Activated T-cell treated with anti-CD3 and anti-CD28 coated beads, Interleukin-2, amount 50 U/mL, for 24 hours (primary cell): ENCODE data around the gene PLCB1.
"Not testable (repeated sequence)": the region's sequence is repeated elsewhere in the genome, so short reads cannot be mapped to it uniquely, and the experiment has no call there.

Source experiments
- DNase-seq: peaks from one replicate; pipeline ENCODE4 v3.0.0-alpha.2; 2020
- H3K27ac Mint-ChIP-seq: 2 replicates; pipeline ENCODE4 v1.8.0; 2020; ENCODE audit warnings: mild to moderate bottlenecking, mixed read lengths
- H3K27me3 Mint-ChIP-seq: 2 replicates; pipeline ENCODE4 v1.8.0; 2020; ENCODE audit warnings: mixed read lengths
- H3K36me3 Mint-ChIP-seq: 2 replicates; pipeline ENCODE4 v1.8.0; 2020; ENCODE audit warnings: low read depth, mixed read lengths
- H3K4me1 Mint-ChIP-seq: 2 replicates; pipeline ENCODE4 v1.8.0; 2020; ENCODE audit warnings: low read depth, mixed read lengths
- H3K4me3 Mint-ChIP-seq: 2 replicates; pipeline ENCODE4 v1.8.0; 2020; ENCODE audit warnings: mild to moderate bottlenecking, moderate library complexity, mixed read lengths
- H3K9me3 Mint-ChIP-seq: 2 replicates; pipeline ENCODE4 v1.8.0; 2020; ENCODE audit warnings: mixed read lengths

Gene PLCB1

DNA sequence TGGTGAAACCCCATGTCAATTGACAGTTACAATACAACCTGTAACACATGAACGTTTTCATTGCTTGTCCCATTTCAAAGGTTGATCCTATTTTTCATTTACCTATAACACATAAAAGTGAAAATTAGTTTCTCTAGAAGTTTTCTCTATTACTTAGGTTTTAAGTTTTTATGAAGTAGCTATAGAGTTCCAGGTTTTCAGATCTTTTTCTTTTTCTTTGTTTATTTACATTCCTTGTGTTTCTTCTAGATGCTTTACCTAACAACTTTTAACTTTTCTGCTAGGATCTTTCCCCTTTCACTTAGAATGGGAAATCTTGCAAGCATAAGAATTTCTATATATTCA lies 232.6 kb downstream of the PLCB1 start:
- no peak for DNase-seq
- H3K27me3 Mint-ChIP-seq, result peaks cover 9% of the 10 kb centered on the region
- H3K36me3 Mint-ChIP-seq, result no peaks in the 10 kb centered on the region
- peaks cover 29% of the 10 kb centered on the region for H3K4me1 Mint-ChIP-seq
- no peak overlapping the region for H3K4me3 Mint-ChIP-seq
- no peak overlapping the region for H3K27ac Mint-ChIP-seq
- H3K9me3 Mint-ChIP-seq, result no peaks in the 10 kb centered on the region

GRCh38 chr20:8365634-8366033 lies 233.6 kb downstream of the PLCB1 start:
- H3K27ac Mint-ChIP-seq, result no peak overlapping the region
- no peak for DNase-seq
- peaks cover 27% of the 10 kb centered on the region for H3K4me1 Mint-ChIP-seq
- no peaks in the 10 kb centered on the region for H3K9me3 Mint-ChIP-seq
- H3K4me3 Mint-ChIP-seq, result no peak overlapping the region
- peaks cover 9% of the 10 kb centered on the region for H3K27me3 Mint-ChIP-seq
- no peaks in the 10 kb centered on the region for H3K36me3 Mint-ChIP-seq

- no peaks in the 10 kb centered on the region for H3K36me3 Mint-ChIP-seq
- H3K4me1 Mint-ChIP-seq, result peaks cover 20% of the 10 kb centered on the region
- H3K9me3 Mint-ChIP-seq, result no peaks in the 10 kb centered on the region
- H3K4me3 Mint-ChIP-seq, result no peak overlapping the region
- no peak overlapping the region for H3K27ac Mint-ChIP-seq
- H3K27me3 Mint-ChIP-seq, result peaks cover 9% of the 10 kb centered on the region
- no peak for DNase-seq
Observed at GRCh38 chr20:8366303-8366923, 234.3 kb downstream of the PLCB1 start.

- H3K9me3 Mint-ChIP-seq, result no peaks in the 10 kb centered on the region
- H3K36me3 Mint-ChIP-seq, result no peaks in the 10 kb centered on the region
- peaks cover 14% of the 10 kb centered on the region for H3K4me1 Mint-ChIP-seq
- no peak for DNase-seq
- H3K4me3 Mint-ChIP-seq, result no peak overlapping the region
- no peak overlapping the region for H3K27ac Mint-ChIP-seq
- H3K27me3 Mint-ChIP-seq, result peaks cover 9% of the 10 kb centered on the region
Observed at GRCh38 chr20:8367689-8368088, 235.6 kb downstream of the PLCB1 start.

DNA sequence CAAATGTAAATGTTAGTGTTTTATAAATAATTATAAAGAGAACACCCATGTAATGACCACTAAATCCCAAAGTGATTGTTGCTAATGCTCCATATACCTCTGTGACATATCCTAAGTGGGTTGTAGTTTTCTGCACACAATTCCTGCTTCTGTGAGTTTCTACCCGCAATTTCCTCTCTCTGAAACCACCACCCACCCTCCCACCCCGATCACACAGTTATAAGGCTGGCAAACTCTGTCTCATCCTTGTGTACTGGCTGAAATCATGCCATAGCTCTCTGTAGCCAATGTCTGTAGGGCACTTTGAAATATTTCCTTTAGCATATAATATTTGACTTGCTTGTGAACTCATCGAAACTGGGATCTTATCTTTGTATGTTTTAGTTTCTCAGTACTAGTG lies 236.6 kb downstream of the PLCB1 start:
- peaks cover 14% of the 10 kb centered on the region for H3K4me1 Mint-ChIP-seq
- no peak for DNase-seq
- H3K9me3 Mint-ChIP-seq, result no peaks in the 10 kb centered on the region

GRCh38 chr20:8369311-8369710 lies 237.2 kb downstream of the PLCB1 start:
- Mint-ChIP-seq H3K27me3 (peaks cover 6% of the 10 kb centered on the region), H3K27ac (no peak overlapping the region)

More for the DNA sequence above, 236.6 kb downstream of the PLCB1 start:
- Mint-ChIP-seq H3K27ac (no peak overlapping the region), H3K27me3 (peaks cover 9% of the 10 kb centered on the region), H3K36me3 (no peaks in the 10 kb centered on the region), H3K4me3 (no peak overlapping the region)

DNA sequence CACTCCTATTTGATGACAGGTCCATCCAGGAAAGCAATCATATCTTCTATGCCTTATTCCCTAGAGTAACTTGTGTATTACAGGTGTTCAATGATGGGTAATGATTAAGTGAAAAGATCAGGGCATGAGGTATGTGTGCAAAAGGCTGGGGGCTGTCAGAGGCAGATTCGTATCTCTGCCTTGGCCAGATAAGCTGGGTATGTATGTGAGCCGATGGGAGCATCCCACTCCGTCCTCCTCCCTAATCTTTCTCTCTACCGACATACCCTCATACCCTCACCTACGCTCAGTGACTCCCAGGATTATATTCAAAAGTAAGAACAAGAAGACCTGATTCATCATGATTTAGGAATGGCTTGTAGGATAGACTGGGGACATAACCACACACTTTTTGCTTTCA lies 238.7 kb downstream of the PLCB1 start:
- Mint-ChIP-seq H3K27me3 (peaks cover 4% of the 10 kb centered on the region), H3K4me3 (no peak overlapping the region), H3K27ac (no peak overlapping the region), H3K4me1 (peaks cover 14% of the 10 kb centered on the region), H3K36me3 (no peaks in the 10 kb centered on the region), H3K9me3 (no peaks in the 10 kb centered on the region)
- DNase-seq, result no peak

More at GRCh38 chr20:8369311-8369710, 237.2 kb downstream of the PLCB1 start:
- no peaks in the 10 kb centered on the region for H3K36me3 Mint-ChIP-seq
- no peaks in the 10 kb centered on the region for H3K9me3 Mint-ChIP-seq
- DNase-seq, result no peak
- H3K4me3 Mint-ChIP-seq, result no peak overlapping the region
- H3K4me1 Mint-ChIP-seq, result peaks cover 14% of the 10 kb centered on the region

GRCh38 chr20:8372824-8373380 lies 240.8 kb downstream of the PLCB1 start:
- H3K27ac Mint-ChIP-seq, result no peak overlapping the region
- peaks cover 11% of the 10 kb centered on the region for H3K4me1 Mint-ChIP-seq
- peaks cover under 1% of the 10 kb centered on the region for H3K27me3 Mint-ChIP-seq
- DNase-seq, result no peak
- no peaks in the 10 kb centered on the region for H3K36me3 Mint-ChIP-seq
- no peak overlapping the region for H3K4me3 Mint-ChIP-seq
- no peaks in the 10 kb centered on the region for H3K9me3 Mint-ChIP-seq

GRCh38 chr20:8373579-8373978 lies 241.5 kb downstream of the PLCB1 start:
- H3K36me3 Mint-ChIP-seq, result no peaks in the 10 kb centered on the region
- H3K9me3 Mint-ChIP-seq, result no peaks in the 10 kb centered on the region
- H3K4me1 Mint-ChIP-seq, result peaks cover 9% of the 10 kb centered on the region
- no peak overlapping the region for H3K4me3 Mint-ChIP-seq
- no peak overlapping the region for H3K27ac Mint-ChIP-seq
- H3K27me3 Mint-ChIP-seq, result no peaks in the 10 kb centered on the region
- DNase-seq, result no peak

DNA sequence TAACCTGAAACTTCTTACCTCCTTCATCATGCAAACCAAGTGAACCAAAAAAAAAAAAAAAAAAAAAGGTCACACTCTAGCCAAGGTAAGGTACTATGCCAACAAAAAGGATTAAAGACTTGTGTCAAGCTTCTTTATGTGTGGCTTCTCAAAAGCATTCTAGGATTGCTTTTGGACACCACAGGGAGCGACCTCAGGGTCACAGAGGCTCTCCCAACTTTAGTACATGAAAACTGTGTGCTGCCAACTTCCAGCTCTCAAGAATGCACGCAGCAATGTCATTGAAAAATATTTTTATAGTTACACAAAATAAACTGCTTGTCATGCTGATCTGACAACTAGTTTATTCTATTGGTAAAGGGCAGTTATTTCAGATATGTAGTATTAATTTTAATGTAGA lies 243.8 kb downstream of the PLCB1 start:
- no peak for DNase-seq
- H3K4me3 Mint-ChIP-seq, result no peak overlapping the region
- no peaks in the 10 kb centered on the region for H3K27me3 Mint-ChIP-seq
- no peaks in the 10 kb centered on the region for H3K36me3 Mint-ChIP-seq
- no peak overlapping the region for H3K27ac Mint-ChIP-seq
- no peaks in the 10 kb centered on the region for H3K9me3 Mint-ChIP-seq
- H3K4me1 Mint-ChIP-seq, result no peaks in the 10 kb centered on the region

- Mint-ChIP-seq H3K4me1 (no peaks in the 10 kb centered on the region), H3K27ac (no peak overlapping the region), H3K27me3 (no peaks in the 10 kb centered on the region), H3K9me3 (no peaks in the 10 kb centered on the region), H3K4me3 (no peak overlapping the region), H3K36me3 (no peaks in the 10 kb centered on the region)
- DNase-seq, result no peak
Observed at GRCh38 chr20:8376940-8377339, 244.9 kb downstream of the PLCB1 start.

GRCh38 chr20:8379125-8379524 lies 247.1 kb downstream of the PLCB1 start:
- H3K4me3 Mint-ChIP-seq, H3K27me3 Mint-ChIP-seq, H3K4me1 Mint-ChIP-seq, H3K9me3 Mint-ChIP-seq, DNase-seq, H3K36me3 Mint-ChIP-seq, H3K27ac Mint-ChIP-seq: not testable (repeated sequence)

DNA sequence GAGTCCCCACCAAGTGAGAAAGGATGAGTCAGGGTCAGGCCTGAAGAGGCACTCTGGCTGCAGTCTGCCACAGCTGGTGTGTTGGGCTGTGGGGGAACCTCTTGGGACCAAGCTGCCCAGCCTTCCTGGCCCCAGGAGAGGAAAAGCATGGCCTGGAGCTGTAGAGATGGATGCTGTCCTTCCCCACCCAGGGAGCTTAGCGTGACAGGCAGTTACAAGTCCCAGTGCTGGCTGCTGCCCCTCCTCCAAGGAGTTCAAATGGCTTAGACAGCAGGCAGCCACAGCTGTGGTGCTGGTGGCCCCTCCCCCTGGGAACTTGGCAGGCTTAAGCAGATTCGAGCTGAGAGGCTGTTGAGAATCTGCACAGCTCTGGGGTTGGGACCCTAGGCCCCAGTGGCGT lies 253.2 kb downstream of the PLCB1 start:
- DNase-seq, result no peak
- Mint-ChIP-seq H3K4me1 (peaks cover 4% of the 10 kb centered on the region), H3K27me3 (peaks cover 3% of the 10 kb centered on the region)

DNA sequence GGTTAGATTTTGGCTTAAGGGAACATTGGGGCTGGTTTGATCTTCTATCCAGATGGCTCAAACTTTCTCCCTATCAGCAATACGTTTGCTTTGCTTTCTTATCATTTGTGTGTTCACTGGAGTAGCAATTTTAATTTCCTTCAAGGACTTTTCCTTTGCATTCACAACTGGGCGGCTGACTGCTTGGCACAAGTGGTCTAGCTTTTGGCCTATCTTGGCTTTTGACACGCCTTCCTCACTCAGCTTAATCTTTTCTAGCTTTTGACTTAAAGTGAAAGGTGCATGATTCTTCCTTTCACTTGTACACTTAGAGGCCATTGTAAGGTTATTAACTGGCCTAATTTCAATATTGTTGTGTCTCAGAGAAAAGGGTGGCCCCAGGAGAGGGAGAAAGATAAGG lies 254.9 kb downstream of the PLCB1 start:
- Mint-ChIP-seq H3K27ac (no peak overlapping the region), H3K9me3 (no peaks in the 10 kb centered on the region), H3K27me3 (peaks cover 3% of the 10 kb centered on the region), H3K4me3 (no peak overlapping the region), H3K36me3 (no peaks in the 10 kb centered on the region), H3K4me1 (peaks cover 4% of the 10 kb centered on the region)
- no peak for DNase-seq

More for the DNA sequence above, 253.2 kb downstream of the PLCB1 start:
- H3K9me3 Mint-ChIP-seq, result no peaks in the 10 kb centered on the region
- H3K36me3 Mint-ChIP-seq, result no peaks in the 10 kb centered on the region
- no peak overlapping the region for H3K27ac Mint-ChIP-seq
- H3K4me3 Mint-ChIP-seq, result no peak overlapping the region

GRCh38 chr20:8388141-8388540 lies 256.1 kb downstream of the PLCB1 start:
- H3K27ac Mint-ChIP-seq, result no peak overlapping the region
- no peaks in the 10 kb centered on the region for H3K36me3 Mint-ChIP-seq
- no peak overlapping the region for H3K4me3 Mint-ChIP-seq
- peaks cover 4% of the 10 kb centered on the region for H3K4me1 Mint-ChIP-seq
- H3K9me3 Mint-ChIP-seq, result no peaks in the 10 kb centered on the region
- DNase-seq, result no peak
- H3K27me3 Mint-ChIP-seq, result peaks cover 3% of the 10 kb centered on the region

DNA sequence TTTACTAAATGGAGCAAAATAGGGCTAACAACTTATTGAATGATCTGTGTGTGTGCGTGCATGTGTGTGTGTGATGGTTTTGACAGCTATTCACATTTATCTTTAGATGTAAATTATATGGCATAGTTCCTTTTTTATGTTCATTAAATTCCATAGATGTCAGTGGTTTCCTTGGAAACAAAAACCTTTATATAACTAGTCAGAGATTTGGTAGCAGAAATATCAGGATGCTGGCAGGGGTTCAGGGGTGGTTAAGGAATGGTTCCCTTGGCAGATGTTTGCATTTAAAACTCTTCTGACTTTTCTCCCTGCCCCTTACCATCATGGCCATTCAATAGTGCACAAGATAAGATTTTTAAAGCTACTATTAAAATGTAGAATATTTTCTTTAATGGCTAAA lies 256.6 kb downstream of the PLCB1 start:
- no peaks in the 10 kb centered on the region for H3K9me3 Mint-ChIP-seq
- peaks cover 4% of the 10 kb centered on the region for H3K4me1 Mint-ChIP-seq
- no peaks in the 10 kb centered on the region for H3K36me3 Mint-ChIP-seq
- no peak overlapping the region for H3K27ac Mint-ChIP-seq
- H3K27me3 Mint-ChIP-seq, result peaks cover 3% of the 10 kb centered on the region
- H3K4me3 Mint-ChIP-seq, result no peak overlapping the region
- no peak for DNase-seq
